ENCODE measurements around the gene TRIM14. TPM values are rescaled to one million over a fixed set of nuclear protein-coding genes. Genes with fewer than 3 reads are reported as not detected.

Gene TRIM14
- total and polyA plus RNA-seq, 10 of the 15 experiments (the other 5 are each of a cell fraction or from before 2014, with no cell fraction given), result 8.6 to 53.3 (median 35.7) TPM

- peak; percentile 78; the same call in 1 of the 2 replicates for TF ChIP-seq ZNF687 (IDR thresholded peaks at IDR 0.05)
- TF ChIP-seq CUX1 (IDR thresholded peaks at IDR 0.05; ENCODE audit: insufficient replicate concordance, low read depth, low read length), result no peak
- TF ChIP-seq TCF7 (IDR thresholded peaks at IDR 0.05; ENCODE audit: borderline replicate concordance), result no peak
- TF ChIP-seq RBBP5 (conservative IDR thresholded peaks at IDR 0.05), result no peak
- TF ChIP-seq CHD2 (IDR thresholded peaks at IDR 0.05; ENCODE audit: borderline replicate concordance, low read depth, low read length), result peak; percentile 94
- no peak for TF ChIP-seq SUPT20H (IDR thresholded peaks at IDR 0.05; ENCODE audit: borderline replicate concordance, control insufficient read depth, low read depth, low read length)
- TF ChIP-seq IRF4 (IDR thresholded peaks at IDR 0.05; ENCODE audit: low read depth, low read length), result no peak
- no peak for TF ChIP-seq HDAC6 (IDR thresholded peaks at IDR 0.05; ENCODE audit: unreplicated experiment)
- TF ChIP-seq HDGF (IDR thresholded peaks at IDR 0.05), result no peak
- no peak for TF ChIP-seq CHD1 (IDR thresholded peaks at IDR 0.05; ENCODE audit: low read depth, low read length)
- peak; percentile 99 for TF ChIP-seq POLR2A (IDR thresholded peaks at IDR 0.05; ENCODE audit: low read depth, low read length)
- TF ChIP-seq PBX3 (IDR thresholded peaks at IDR 0.05; ENCODE audit: insufficient replicate concordance, low read depth, low read length), result no peak
- peak; percentile 84 for TF ChIP-seq POLR2AphosphoS2 (IDR thresholded peaks at IDR 0.05; ENCODE audit: low read depth, low read length)
- peak; percentile 94 for TF ChIP-seq POLR2AphosphoS5 (IDR thresholded peaks at IDR 0.05; ENCODE audit: low read length)
- peak; percentile 75; the same call in 1 of the 2 replicates for TF ChIP-seq SMAD5 (IDR thresholded peaks at IDR 0.05; ENCODE audit: low read depth)
- no peak for TF ChIP-seq ZNF274 (IDR thresholded peaks at IDR 0.05; ENCODE audit: insufficient read depth, insufficient read length)
- TF ChIP-seq RAD51 (IDR thresholded peaks at IDR 0.05), result no peak
- no peak for TF ChIP-seq MYC (IDR thresholded peaks at IDR 0.05; ENCODE audit: insufficient read depth, insufficient read length, insufficient replicate concordance, low read length, severe bottlenecking)
- TF ChIP-seq MXI1 (IDR thresholded peaks at IDR 0.05; ENCODE audit: low read depth, low read length), result 0 out of 2 replicates have a peak, but pooled peaks have one; percentile 15
These were observed 62.5 kb downstream of the TRIM14 start, which contains the start of gene NANS (continued) for GRCh38 chr9:98056269-98057137.
